ENCODE data around the gene YAF2.

The YAF2 gene, protein sequence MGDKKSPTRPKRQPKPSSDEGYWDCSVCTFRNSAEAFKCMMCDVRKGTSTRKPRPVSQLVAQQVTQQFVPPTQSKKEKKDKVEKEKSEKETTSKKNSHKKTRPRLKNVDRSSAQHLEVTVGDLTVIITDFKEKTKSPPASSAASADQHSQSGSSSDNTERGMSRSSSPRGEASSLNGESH

GRCh38 chr12:42238240-42239140, at the start of gene YAF2:
Gene YAF2 (minus strand): TSS chr12:42238248. CDS start chr12:42238180, 68 bp downstream.
- DNase-seq (ENCODE audit: low read depth in 1 of 2, low spot score in 1 of 2), result peak; percentile 68 to 82

GRCh38 chr12:42286741-42287140, 48.7 kb upstream of the YAF2 start:
- DNase-seq (ENCODE audit: low read depth in 1 of 2, low spot score in 1 of 2), result no peak

DNA sequence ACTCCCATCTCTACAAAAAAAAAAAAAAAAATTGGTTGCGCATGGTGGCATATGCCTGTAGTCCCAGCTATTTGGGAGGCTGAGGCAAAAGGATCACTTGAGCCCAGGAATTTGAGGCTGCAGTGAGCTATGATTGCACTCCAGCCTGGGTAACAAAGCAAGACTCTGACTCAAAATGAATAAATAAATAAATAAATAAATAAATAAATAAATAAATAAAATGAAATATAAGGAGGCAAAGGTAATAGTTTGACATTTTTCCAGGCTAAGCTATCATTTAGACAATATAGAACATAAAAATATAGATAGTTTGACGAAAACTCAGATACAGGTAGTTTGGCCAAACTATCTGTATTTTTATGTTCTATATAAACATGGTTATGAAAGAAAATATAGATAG, 47.4 kb upstream of the YAF2 start:
- no peak for DNase-seq (ENCODE audit: low read depth in 1 of 2, low spot score in 1 of 2)

GRCh38 chr12:42284876-42285275, 46.8 kb upstream of the YAF2 start:
- DNase-seq (ENCODE audit: low read depth in 1 of 2, low spot score in 1 of 2), result no peak

DNA sequence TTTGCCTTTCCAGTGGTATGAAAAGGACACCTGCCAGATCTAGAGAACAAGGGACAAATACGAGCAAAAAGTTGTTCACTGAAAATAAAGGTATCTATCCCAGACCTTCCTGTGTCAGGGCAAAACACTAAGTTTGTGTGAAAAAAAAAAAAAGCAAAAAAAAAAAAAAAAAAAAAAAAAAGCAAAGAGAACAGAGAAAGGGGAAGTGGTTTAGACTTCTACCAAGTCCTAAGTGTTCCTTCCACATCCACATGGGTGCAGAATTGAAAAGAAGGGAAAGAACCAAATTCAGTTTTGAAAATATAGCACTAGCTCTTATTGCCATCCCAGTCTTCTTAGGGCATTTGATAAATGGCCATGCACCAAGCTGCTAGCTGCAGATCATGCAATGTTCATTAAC, 46.1 kb upstream of the YAF2 start:
- no peak for DNase-seq (ENCODE audit: low read depth in 1 of 2, low spot score in 1 of 2)

GRCh38 chr12:42283739-42284138, 45.7 kb upstream of the YAF2 start:
- DNase-seq (ENCODE audit: low read depth in 1 of 2, low spot score in 1 of 2), result no peak

GRCh38 chr12:42282294-42282693, 44.2 kb upstream of the YAF2 start:
- DNase-seq (ENCODE audit: low read depth in 1 of 2, low spot score in 1 of 2), result no peak

DNA sequence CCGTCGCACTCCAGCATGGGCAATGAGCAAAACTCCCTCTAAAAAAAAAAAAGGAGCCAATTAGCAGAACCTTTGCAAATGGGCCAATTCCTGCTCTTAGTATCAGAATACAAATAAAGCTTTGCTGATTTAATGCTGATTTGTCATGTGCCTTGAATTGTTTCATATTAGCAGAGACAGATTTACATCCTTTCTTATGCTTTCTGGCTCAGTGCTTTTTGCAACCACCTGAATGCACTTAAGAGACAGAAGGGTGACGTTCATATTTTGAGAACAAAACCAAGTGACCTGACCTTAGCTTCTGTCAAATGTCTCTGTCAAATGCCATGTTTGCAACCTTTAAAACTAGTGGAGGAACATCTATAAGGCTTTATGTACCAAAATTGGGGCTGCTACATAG, 43.8 kb upstream of the YAF2 start:
- DNase-seq (ENCODE audit: low read depth in 1 of 2, low spot score in 1 of 2), result no peak

DNA sequence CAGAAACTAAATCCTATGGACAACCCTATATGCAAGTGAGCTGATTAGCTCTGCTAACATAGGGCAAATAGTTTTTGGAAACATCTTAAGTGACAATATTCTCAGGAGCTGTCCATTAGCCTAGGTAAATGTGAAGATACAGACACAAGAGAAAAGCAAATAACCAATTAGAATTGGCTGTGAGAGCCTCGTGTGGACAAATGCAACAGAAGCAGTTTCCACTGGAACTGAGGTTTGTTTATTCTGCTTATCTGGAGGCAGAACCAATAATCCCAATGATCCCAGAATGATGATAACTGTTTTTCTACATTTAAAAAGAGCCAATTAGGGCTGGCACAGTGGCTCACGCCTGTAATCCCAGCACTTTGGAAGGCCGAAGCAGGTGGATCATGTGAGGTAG, 43.2 kb upstream of the YAF2 start:
- DNase-seq (ENCODE audit: low read depth in 1 of 2, low spot score in 1 of 2), result no peak

DNA sequence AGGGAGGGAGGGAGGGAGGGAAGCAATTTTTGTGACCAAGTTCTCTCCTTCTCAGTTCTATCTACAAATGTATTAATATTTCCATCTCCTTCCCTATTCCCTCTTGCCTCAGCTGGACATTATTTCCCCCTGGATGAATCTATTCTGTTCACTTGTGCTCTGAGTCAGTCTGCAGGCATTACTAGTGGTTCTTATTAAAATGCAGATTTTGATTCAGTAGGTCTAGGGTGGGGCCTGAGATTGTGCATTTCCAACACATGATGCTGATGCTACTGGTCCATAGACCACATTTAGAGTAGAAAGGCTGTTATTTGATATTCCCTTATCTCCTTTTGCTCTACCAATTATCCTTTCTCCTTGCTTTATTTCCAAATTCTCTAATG, 40.1 kb upstream of the YAF2 start:
- no peak for DNase-seq (ENCODE audit: low read depth in 1 of 2, low spot score in 1 of 2)

GRCh38 chr12:42277396-42278127, 39.5 kb upstream of the YAF2 start:
- no peak for DNase-seq (ENCODE audit: low read depth in 1 of 2, low spot score in 1 of 2)

- DNase-seq (ENCODE audit: low read depth in 1 of 2, low spot score in 1 of 2), result no peak
Observed at GRCh38 chr12:42275499-42275898, 37.5 kb upstream of the YAF2 start.

GRCh38 chr12:42273706-42274105, 35.7 kb upstream of the YAF2 start:
- no peak for DNase-seq (ENCODE audit: low read depth in 1 of 2, low spot score in 1 of 2)

DNA sequence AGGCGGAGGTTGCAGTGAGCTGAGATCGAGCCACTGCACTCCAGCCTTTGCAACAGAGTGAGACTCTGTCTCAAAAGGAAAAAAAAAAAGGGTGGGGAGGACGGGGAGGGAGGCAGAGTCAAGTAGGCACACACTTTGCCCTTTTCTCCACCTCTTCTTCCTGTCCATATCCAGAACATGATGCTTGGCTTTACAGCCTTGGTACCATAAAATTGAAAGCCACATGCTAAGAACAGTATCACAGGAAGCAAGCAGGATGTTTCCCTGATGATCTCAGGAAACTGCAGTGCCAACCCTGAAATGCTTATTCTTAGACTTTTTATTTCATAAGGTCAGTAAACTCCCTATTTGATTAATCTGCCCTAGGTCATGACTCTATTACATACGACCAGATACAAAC, 32.5 kb upstream of the YAF2 start:
- no peak for DNase-seq (ENCODE audit: low read depth in 1 of 2, low spot score in 1 of 2)

DNA sequence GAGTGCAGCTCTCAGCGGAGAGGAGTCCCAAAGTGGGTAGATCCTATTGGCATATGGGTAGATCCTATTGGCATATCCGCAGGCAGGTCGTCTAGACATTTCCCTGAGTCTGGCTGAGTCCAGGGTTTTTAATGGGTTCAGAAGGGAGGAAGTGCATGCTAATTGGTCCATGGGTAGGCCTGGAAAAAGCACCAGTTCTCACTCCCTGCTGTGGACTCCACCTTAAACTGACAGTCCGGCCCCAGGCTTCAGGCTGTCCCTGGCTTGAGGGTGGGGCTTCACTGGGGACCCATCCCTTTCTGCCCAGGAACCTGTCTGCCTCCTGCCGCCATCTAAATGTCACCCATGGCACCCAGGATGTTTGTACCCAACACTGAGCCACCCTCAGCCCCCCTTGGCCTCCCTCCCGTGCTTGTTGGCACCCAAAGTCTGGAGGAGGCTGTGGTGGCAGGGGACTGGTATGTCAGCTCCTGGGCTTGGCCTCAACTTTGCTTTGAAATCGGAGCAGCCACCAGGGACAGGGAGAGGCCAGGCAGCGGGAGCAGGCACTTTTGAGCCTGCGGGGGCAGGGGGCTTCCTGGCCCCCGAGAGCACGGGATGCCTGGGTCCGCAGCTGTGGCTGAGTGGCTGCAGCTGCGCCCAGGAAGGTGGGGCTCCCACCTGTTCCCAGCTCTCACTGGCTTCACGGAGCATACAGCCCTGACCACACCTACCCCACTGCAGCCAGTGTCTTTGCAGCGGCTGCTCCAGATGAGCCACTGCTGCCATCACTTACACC, 29.6 kb upstream of the YAF2 start:
- DNase-seq (ENCODE audit: low read depth in 1 of 2, low spot score in 1 of 2), result no peak

DNA sequence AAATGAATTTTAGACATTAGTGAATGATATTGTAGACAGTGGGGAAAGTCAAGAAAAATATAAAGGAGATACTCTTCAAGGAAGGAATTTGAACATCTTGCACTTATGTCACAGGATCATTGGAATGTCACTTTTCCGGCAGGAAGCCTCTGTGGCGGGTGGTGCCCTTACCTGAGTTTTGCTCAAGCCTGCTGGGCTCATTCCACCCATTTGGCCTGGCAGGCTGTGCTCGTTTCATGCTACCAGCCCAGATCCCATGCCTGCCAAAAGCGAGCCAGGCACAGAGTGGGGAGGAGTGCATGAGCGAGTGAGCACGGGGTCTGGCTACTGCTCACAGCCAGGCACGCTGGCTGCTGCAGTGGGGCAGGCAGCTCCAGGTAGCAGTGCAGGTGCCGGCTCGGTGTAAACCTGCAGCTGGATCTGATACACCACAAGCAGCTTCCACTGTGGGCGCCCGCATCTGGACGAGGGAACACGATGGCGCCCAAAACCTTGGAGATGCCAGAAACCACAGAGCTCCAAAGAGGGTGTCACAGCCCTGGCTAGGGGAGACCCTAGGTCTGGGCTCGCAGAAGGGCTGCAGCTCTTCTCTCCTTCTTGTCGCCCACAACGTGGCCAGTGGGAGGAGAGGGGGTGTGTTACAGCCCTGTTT, 28.7 kb upstream of the YAF2 start:
- DNase-seq (ENCODE audit: low read depth in 1 of 2, low spot score in 1 of 2), result no peak

DNA sequence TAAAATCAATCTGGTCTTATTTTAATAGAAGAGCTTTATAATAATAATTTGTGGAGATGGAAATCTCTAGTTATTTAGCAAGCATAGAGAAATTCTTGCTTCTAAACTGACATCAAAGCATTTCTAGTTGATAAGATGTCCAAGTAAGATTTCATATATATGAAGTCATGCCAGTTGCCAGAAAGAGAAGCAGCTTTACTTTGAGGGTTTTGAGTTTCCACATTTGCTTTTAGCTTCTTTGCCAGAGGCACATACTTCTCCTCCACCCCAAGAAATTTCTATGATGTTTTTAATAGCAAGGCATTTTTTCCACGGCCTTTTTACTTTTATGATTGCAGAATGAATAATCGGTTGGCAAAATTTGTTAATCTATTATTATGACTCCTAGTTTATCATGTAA, 24.2 kb upstream of the YAF2 start:
- no peak for DNase-seq (ENCODE audit: low read depth in 1 of 2, low spot score in 1 of 2)

DNA sequence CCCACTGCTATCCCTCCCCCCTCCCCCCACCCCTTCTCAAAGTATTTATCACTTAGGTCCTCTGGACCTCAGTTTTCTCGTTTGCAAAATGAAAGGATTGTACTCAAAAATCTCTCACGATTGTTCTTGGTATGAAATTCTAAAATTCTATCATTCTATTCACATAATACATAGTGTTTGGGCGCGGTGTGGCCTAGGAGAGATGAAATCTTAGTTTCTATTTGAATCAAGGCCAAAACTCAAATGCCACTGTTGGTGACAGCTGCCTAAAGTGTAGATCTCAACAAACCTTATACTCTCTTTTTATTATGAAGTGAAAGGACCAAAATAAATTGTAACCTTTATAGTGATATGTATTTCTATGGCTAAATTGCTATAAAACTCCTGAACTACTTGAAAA, 23.7 kb upstream of the YAF2 start:
- no peak for DNase-seq (ENCODE audit: low read depth in 1 of 2, low spot score in 1 of 2)

DNA sequence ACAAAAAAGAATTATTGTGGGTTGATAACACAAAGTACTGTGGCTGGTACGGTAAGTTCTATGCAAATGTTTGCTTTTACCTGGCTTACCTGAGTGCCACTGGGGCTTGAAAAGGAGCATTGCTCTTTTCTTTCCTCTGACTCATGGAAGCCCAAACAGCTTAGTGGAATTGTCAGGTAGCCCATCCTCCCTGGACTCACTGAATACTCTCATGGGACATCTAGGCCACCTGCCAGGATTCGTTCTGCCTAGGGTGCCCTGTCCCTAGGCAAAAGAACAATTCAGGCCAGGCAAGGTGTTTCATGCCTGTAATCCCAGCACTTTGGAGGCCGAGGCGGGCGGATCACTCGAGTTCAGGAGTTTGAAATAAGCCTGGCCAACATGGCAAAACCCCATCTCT, 22.5 kb upstream of the YAF2 start:
- DNase-seq (ENCODE audit: low read depth in 1 of 2, low spot score in 1 of 2), result no peak

GRCh38 chr12:42259699-42260098, 21.7 kb upstream of the YAF2 start:
- no peak for DNase-seq (ENCODE audit: low read depth in 1 of 2, low spot score in 1 of 2)

GRCh38 chr12:42255866-42256261, 17.8 kb upstream of the YAF2 start:
- DNase-seq (ENCODE audit: low read depth in 1 of 2, low spot score in 1 of 2), result no peak
